Measurements from ENCODE around the gene ANGPT4.
"Not testable (repeated sequence)": the region's sequence is repeated elsewhere in the genome, so short reads cannot be mapped to it uniquely, and the experiment has no call there.

The ANGPT4 gene

DNA sequence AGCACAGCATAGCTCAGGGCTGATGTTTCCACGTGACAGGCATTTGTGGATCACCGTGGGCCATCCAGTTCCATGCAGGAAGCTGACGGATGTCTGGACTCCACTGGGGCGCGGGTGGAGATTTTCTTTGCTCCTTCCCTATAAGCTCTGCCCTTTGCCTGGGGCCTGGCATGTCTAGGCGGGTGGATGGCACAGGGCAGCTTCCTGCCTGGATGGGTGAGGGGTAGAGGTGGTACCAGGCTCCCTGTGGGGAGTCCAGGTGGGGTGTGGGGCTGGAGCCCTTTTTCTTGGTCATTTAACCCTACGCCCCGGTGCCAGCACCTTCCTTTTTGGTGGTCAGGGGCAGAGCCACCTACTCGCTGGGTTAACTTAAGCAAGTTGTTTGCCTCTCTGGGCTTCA lies 72.2 kb downstream of the ANGPT4 start:
- DNase-seq (ENCODE audit: low read depth) = no peak

GRCh38 chr20:842547-842940 lies 73.6 kb downstream of the ANGPT4 start:
- DNase-seq (ENCODE audit: low read depth) = no peak

- DNase-seq (ENCODE audit: low read depth) = no peak
Observed at GRCh38 chr20:841568-842546, 74.3 kb downstream of the ANGPT4 start.

DNA sequence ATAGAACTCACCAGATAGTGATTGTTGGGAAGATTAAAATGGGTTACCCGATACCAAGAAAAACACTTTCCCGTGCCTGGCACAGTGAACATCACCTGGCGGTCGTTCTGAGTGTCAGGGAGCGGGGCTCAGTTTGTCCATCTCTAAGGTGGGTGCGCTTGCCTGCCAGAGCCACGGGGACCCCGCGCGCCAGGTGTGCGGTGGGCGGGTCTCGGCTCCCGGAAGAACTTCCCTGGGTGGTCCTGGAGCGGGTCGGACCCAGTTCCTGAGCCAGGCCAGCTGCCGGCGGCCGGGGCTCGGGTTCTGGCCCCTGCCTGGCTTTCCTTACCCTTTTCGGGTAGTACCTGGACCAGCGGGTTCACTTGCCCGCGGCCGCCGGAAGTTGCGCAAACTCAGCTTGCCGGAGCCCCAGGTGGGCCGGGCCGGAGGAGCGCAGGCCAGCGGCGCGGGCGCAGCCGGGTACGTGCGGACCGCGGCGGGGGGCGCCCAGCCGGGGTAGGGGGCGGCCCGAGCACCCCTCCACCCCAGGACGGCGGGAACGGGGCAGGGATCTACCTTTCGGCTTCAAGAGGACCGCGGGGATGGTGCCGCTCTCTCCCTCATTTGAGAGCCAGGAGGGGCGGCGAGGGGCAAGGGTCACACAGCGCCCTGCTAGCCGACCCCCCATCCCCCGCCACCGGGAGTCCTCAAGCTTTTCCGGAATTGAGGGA lies 75.1 kb downstream of the ANGPT4 start:
- DNase-seq (ENCODE audit: low read depth) = no peak

DNA sequence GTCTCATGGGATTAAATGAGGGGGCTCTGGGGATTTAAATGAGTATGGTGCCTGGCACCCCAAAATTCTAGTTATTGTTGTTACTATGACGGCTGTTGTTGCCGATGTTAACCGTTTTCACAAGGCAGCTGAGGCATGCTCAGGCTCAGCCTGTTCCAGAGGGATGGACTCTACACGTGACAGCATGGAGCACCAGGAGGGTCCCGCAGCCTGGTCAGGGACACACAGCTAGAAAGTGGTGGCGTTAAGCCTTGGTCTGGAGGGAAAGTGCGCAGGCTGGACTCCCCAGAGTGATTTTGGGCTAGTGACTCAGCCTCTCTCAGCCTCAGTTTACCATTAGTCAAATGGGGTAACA lies 75.7 kb downstream of the ANGPT4 start:
- no peak for DNase-seq (ENCODE audit: low read depth)

DNA sequence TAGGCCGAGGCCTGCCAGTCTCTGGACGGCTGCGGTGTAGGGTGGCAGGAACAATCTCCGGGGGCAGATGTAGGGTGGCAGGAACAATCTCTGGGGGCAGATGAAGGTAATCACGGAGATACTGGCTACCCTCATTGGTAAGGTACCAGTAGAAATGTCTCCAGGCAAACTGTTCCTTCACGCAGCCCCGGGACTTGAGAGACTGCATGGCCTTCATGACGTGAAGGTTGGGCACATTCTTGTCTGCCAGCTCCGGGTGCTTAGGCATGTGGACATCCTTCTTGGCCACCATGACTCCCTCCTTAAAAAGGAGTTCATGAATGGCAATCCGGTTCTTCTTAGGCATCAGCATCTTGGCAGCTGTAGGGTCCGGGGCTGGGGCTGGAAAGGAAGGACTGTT lies 76.5 kb downstream of the ANGPT4 start:
- DNase-seq (ENCODE audit: low read depth) = no peak

DNA sequence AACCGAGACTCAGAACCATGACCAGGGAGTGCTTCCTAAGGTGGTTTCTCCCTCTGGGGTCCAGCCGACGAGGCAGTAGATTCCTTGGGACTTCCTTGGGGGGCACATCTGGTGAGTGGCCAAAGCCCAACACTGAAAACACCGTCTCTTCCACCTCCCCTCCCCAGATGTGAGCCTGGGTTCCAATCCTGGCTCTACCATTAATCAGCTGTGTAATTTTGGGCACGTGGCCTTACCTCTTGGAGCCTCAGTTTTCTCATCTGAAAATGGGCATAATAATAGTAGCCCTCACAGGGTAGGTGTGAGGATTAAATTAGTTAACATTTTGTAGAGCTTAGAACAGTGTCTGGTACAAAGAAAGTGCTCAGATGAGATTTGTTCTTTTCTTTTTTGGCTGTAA lies 77.1 kb downstream of the ANGPT4 start:
- no peak for DNase-seq (ENCODE audit: low read depth)

GRCh38 chr20:836190-836589 lies 79.9 kb downstream of the ANGPT4 start:
- DNase-seq (ENCODE audit: low read depth) = no peak

DNA sequence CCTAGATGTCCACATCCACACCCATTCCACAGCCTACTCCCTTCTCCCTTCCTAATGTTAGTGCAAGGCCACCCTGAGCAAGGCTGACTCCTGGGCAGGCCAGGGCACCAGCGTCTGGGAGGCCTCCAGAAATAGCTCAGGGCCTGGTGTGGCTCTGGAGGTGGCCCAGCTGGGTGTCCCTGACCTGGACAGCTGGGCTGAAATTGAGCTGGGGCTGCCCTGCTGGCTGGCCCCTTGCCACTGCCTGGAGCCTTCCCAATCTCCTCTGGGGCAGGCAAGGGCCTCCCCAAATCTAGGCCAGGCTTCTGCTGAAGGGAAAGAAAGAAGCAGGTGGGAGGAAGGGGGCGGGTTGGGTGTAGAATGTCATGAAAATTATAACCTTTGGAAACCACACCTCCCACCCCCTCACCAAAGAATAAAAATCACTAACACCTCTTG lies 80.5 kb downstream of the ANGPT4 start:
- DNase-seq (ENCODE audit: low read depth) = no peak

GRCh38 chr20:834151-834746 lies 81.9 kb downstream of the ANGPT4 start:
- DNase-seq (ENCODE audit: low read depth) = no peak

GRCh38 chr20:833450-834150 lies 82.5 kb downstream of the ANGPT4 start, which contains the start of gene FAM110A:
Gene FAM110A (plus strand): TSS chr20:833715. CDS start chr20:844805, 11,090 bp downstream.
- DNase-seq (ENCODE audit: low read depth) = peak; percentile 94

- DNase-seq (ENCODE audit: low read depth) = no peak
Observed at GRCh38 chr20:833121-833449, 83.0 kb downstream of the ANGPT4 start.

DNA sequence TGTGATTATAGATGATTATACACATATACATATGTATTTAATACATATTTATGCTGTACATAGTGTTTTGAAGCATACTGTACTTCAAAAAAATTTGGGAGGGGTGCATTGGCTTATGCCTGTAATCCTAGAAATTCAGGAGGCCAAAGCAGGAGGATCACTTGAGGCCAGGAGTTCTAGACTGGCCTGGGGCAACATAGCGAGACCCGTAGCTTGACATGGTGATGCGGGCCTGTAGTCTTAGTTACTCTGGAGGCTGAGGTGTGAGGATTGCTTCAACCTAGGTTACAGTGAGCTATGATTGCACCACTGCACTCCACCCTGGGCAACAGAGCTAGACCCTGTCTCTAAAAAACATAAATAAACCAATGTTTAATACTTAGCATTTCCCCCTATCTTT lies 84.2 kb downstream of the ANGPT4 start:
- no peak for DNase-seq (ENCODE audit: low read depth)

DNA sequence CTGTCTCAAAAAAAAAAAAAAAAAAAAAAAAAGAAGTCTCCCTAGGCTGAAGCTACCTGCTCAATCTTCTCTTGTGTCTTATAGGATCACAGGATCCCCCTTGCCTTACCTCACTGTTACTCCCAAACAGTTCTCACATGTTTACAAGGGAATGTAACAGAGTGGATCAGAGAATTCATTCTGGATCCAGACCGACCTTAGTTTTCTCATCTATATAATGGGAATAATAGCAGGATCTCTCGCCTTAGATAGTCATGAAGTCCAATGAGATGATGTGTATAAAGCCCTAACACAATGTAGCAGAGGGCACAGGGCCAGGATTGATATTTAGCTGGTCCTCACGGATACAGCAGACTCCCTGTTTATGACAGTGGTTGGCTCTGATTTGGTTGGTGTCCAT lies 84.9 kb downstream of the ANGPT4 start:
- no peak for DNase-seq (ENCODE audit: low read depth)

- no peak for DNase-seq (ENCODE audit: low read depth)
Observed at GRCh38 chr20:830011-830521, 86.1 kb downstream of the ANGPT4 start.

- DNase-seq (ENCODE audit: low read depth) = no peak
Observed at GRCh38 chr20:829551-829950, 86.6 kb downstream of the ANGPT4 start.

GRCh38 chr20:828987-829386 lies 87.1 kb downstream of the ANGPT4 start:
- DNase-seq (ENCODE audit: low read depth) = no peak

GRCh38 chr20:827981-828380 lies 88.2 kb downstream of the ANGPT4 start:
- not testable (repeated sequence) for DNase-seq (ENCODE audit: low read depth)

GRCh38 chr20:826695-827323 lies 89.3 kb downstream of the ANGPT4 start:
- DNase-seq (ENCODE audit: low read depth) = no peak

- DNase-seq (ENCODE audit: low read depth) = no peak
Observed at GRCh38 chr20:825710-826421, 90.3 kb downstream of the ANGPT4 start.

DNA sequence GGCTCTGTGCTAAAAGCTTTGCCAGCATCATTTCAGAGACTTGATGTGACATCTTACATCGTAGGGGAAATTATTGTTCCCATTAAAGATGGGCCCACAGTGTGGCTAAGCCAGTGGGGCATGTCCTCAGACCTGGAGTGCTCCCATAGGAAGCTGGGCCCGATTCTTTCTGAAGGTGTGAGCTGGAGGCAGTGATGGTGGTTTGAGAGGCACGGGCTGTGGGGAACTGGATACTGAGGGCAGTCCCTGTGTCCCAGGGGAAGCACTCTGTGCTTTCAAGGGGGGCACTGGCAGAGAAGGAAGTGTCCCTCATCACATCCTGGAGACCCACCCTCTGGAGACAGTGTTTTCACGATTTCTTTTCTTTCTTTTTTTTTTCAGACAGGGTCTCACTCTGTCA lies 91.2 kb downstream of the ANGPT4 start:
- DNase-seq (ENCODE audit: low read depth) = no peak

All from activated T-cell treated with anti-CD3 and anti-CD28 coated beads for 1 hour (primary cell).